Stimulated activated naive CD8-positive, alpha-beta T cell treated with anti-CD3 and anti-CD28 coated beads, Interleukin-15, amount 100 ng/mL, for 72 hours (primary cell): ENCODE data around the gene ADSS1.
"Not testable (repeated sequence)": the region's sequence is repeated elsewhere in the genome, so short reads cannot be mapped to it uniquely, and the experiment has no call there.

Source experiments
- ATAC-seq: fragments of 150-1000 bp; cut with Tn5 transposase; 2 replicates; pipeline ENCODE4 v1.10.0; 2021; ENCODE audit warnings: mild to moderate bottlenecking, moderate library complexity
- DNase-seq, 2 donors: peaks; one replicate each; pipeline ENCODE4 v3.0.0; 2021 to 2022
- H3K27ac Mint-ChIP-seq, 2 donors: one replicate each; pipeline ENCODE4 v1.8.0; 2022; ENCODE audit warnings: mild to moderate bottlenecking in 2 of 2, mixed read lengths in 2 of 2, moderate library complexity in 2 of 2
- H3K27me3 Mint-ChIP-seq: one replicate; pipeline ENCODE4 v1.8.0; 2022; ENCODE audit warnings: mixed read lengths
- H3K4me1 Mint-ChIP-seq: one replicate; pipeline ENCODE4 v1.8.0; 2022; ENCODE audit warnings: mild to moderate bottlenecking, mixed read lengths
- H3K4me3 Mint-ChIP-seq, 2 donors: one replicate each; pipeline ENCODE4 v1.8.0; 2022; ENCODE audit warnings: mild to moderate bottlenecking in 2 of 2, mixed read lengths in 2 of 2, moderate library complexity in 1 of 2
- H3K9me3 Mint-ChIP-seq, 2 donors: one replicate each; pipeline ENCODE4 v1.8.0; 2022; ENCODE audit warnings: mixed read lengths in 2 of 2

Gene ADSS1

DNA sequence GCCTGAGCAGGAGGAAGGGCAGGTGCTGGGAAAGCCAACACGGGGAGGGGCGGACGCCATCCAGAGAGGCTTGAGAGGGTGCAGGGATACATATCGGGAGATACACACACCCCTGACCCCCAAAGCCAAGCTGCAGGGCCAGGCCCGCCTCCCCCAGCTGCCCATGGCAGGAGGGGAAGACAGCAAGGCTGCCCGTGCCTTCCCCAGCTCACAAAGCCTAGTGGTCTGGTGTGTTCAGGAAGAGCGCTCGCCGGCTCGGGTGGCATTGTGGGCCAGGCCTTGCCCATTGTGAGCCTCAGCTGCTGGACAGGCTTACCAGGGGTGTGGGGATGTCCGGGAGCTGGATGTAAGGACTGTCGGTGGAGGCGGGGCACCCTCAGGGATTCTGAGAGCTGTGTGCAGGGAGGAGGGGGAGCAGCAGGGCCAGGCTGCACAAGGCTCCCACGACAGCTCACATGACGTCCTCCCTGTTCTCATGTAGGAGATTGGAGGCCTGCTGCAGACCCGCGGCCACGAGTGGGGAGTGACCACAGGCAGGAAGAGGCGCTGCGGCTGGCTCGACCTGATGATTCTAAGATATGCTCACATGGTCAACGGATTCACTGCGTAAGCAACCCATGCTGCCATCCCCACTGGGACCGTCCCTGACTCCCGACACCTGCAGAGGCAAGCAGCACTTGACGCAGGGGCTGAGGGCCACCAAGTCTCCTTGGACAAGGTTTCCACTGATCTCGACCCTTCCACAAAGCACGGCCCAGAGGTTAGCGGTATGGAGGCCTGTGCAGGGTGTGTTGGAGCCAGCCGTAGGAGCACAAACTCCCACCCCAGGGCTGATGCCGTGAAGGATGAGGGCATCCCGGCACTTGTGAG, 18.8 kb downstream of the ADSS1 start:
- Mint-ChIP-seq H3K4me3 (no peak overlapping the region), H3K27ac (no peak overlapping the region), H3K4me1 (peaks cover 12% of the 10 kb centered on the region), H3K9me3 (no peaks in the 10 kb centered on the region), H3K27me3 (no peaks in the 10 kb centered on the region)
- DNase-seq (no peak), ATAC-seq (no peak)

- no peak overlapping the region for H3K27ac Mint-ChIP-seq
- ATAC-seq (no peak), DNase-seq (no peak)
- H3K4me1 Mint-ChIP-seq = peaks cover 12% of the 10 kb centered on the region
- no peaks in the 10 kb centered on the region for H3K9me3 Mint-ChIP-seq
- no peaks in the 10 kb centered on the region for H3K27me3 Mint-ChIP-seq
- no peak overlapping the region for H3K4me3 Mint-ChIP-seq
These were observed 19.7 kb downstream of the ADSS1 start for GRCh38 chr14:104743461-104744380.

GRCh38 chr14:104744484-104744883, 20.5 kb downstream of the ADSS1 start:
- H3K27me3 Mint-ChIP-seq = no peaks in the 10 kb centered on the region
- no peak overlapping the region for H3K4me3 Mint-ChIP-seq

GRCh38 chr14:104745431-104745830, 21.4 kb downstream of the ADSS1 start:
- H3K27ac Mint-ChIP-seq = no peak overlapping the region
- DNase-seq (no peak), ATAC-seq (no peak)
- no peaks in the 10 kb centered on the region for H3K9me3 Mint-ChIP-seq
- no peak overlapping the region for H3K4me3 Mint-ChIP-seq
- H3K4me1 Mint-ChIP-seq = peaks cover 12% of the 10 kb centered on the region
- no peaks in the 10 kb centered on the region for H3K27me3 Mint-ChIP-seq

More at GRCh38 chr14:104744484-104744883, 20.5 kb downstream of the ADSS1 start:
- DNase-seq (no peak), ATAC-seq (no peak)
- no peaks in the 10 kb centered on the region for H3K9me3 Mint-ChIP-seq
- H3K27ac Mint-ChIP-seq = no peak overlapping the region
- H3K4me1 Mint-ChIP-seq = peaks cover 12% of the 10 kb centered on the region

DNA sequence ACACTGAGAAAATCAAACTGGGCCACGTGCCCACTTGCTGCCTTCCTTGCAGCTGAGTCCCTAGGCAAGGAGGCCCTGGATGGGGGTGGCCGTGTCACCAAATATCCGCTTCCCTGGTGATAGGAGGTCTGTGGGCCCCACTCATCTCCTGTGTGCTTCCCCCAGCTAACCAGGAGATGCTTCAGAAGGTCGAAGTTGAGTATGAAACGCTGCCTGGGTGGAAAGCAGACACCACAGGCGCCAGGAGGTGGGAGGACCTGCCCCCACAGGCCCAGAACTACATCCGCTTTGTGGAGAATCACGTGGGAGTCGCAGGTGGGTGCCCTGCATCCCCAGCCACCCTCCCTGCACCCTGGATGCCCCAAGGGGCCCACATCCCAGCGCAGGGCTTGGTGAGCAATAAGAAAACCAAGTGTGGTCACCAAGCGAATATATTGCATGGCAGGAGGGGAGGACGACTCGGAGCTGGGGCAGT, 22.1 kb downstream of the ADSS1 start:
- DNase-seq = peak in 1 of 2 donors; percentile 48
- Mint-ChIP-seq H3K9me3 (no peaks in the 10 kb centered on the region), H3K27ac (no peak overlapping the region), H3K4me1 (peaks cover 12% of the 10 kb centered on the region), H3K4me3 (peak overlapping the region in 1 of 2 donors; percentile 3), H3K27me3 (no peaks in the 10 kb centered on the region)
- peak; percentile 76 for ATAC-seq

DNA sequence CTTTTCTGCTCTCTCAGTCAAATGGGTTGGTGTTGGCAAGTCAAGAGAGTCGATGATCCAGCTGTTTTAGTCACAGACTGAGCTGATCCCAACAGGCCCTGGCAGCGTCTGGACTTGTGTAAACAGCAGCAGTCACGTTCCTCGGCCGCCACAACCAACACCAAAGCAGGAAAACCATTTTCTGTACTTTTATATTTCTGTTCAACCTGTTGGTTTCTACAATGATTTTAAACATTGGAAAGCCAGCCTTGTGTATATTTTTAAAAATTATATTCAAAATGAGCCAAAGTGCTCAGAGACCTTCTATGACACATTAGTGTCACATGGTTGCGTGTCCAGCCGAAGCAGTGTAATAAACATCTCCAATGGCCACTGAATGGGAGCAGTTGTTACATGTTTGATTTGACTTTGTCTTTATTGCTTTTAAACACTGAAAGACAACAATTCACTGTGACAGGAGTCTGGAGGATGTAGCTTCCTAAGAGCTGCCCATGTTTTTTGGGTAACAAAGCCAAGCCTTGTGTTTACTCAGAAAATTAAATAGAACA, 23.0 kb downstream of the ADSS1 start:
- ATAC-seq (no peak), DNase-seq (no peak)
- Mint-ChIP-seq H3K4me3 (no peak overlapping the region), H3K4me1 (peaks cover 12% of the 10 kb centered on the region), H3K27ac (no peak overlapping the region), H3K27me3 (no peaks in the 10 kb centered on the region), H3K9me3 (no peaks in the 10 kb centered on the region)

DNA sequence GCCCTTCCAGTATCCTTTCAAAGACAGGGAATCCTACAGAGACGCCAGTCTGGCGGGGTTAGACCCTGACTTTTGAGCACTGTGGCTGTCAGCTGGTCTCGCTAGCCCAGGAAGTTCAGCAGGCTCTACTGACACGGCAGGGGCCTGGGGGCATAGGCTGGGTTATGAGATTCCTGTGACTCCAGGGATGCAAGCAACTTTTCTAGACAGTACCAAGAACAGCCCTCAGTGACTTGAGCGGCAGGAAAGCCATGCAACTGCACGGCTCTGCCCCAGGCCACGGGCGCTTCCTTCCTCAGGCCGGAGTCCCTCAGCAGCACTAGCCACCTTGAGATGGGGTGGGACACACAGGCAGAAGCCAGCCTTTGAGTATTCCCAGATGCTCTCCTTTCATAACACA, 23.8 kb downstream of the ADSS1 start:
- Mint-ChIP-seq H3K4me3 (no peak overlapping the region), H3K27me3 (no peaks in the 10 kb centered on the region), H3K27ac (no peak overlapping the region), H3K9me3 (no peaks in the 10 kb centered on the region), H3K4me1 (peaks cover 12% of the 10 kb centered on the region)
- ATAC-seq (no peak), DNase-seq (no peak)

GRCh38 chr14:104749111-104749649, 25.2 kb downstream of the ADSS1 start:
- no peak overlapping the region for H3K4me3 Mint-ChIP-seq
- H3K27me3 Mint-ChIP-seq = no peaks in the 10 kb centered on the region
- no peak for ATAC-seq
- H3K4me1 Mint-ChIP-seq = peaks cover 22% of the 10 kb centered on the region
- H3K27ac Mint-ChIP-seq = peak overlapping the region in 1 of 2 donors; percentile 66
- no peaks in the 10 kb centered on the region for H3K9me3 Mint-ChIP-seq
- no peak for DNase-seq

DNA sequence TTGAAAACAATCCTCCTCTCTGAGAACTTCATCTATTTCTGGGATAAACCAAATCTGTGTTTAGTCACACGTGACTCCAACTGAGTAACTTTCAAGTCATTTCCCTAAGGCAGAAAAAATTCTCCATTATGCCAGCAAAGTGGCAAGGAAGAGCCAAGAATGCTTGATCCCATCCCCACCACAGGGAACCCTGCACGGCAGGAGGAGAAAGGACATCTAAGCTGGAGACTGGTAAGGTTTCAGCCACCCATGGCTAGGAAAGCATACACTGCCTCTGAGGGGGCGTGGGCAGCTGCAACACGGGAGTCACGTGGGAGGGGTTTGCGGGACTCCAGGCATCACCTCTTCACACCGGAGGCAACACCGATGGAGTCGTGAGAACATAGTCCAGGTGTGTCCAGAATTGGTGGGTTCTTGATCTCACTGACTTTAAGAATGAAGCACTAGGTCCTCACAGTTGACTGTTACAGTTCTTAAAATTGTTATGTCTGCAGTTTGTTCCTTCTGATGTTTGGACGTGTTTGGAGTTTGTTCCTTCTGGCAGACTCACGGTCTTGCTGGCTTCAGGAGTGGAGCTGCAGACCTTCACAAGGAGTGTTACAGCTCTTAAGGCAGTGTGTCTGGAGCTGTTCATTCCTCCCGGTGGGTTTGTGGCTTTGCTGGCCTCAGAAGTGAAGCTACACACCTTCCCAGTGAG, 26.2 kb downstream of the ADSS1 start:
- Mint-ChIP-seq H3K27ac (no peak overlapping the region), H3K27me3 (no peaks in the 10 kb centered on the region), H3K4me3 (no peak overlapping the region), H3K4me1 (peaks cover 32% of the 10 kb centered on the region), H3K9me3 (no peaks in the 10 kb centered on the region)
- DNase-seq (no peak), ATAC-seq (no peak)

DNA sequence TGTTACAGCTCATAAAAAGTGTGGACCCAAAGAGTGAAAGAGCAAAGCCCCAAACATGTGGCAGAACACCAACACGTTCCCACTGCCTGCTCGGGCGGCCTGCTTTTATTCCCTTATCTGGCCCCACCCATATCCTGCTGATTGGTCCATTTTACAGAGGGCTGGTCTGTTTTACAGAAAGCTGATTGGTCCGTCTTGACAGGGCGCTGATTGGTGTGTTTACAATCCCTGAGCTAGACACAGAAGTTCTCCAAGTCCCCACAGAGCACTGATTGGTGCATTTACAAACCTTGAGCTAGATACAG, 26.7 kb downstream of the ADSS1 start:
- not testable (repeated sequence) for H3K27ac Mint-ChIP-seq, H3K27me3 Mint-ChIP-seq, DNase-seq

GRCh38 chr14:104751539-104752422, 27.8 kb downstream of the ADSS1 start:
- peak overlapping the region; percentile 42 to 88 for H3K27ac Mint-ChIP-seq
- no peaks in the 10 kb centered on the region for H3K9me3 Mint-ChIP-seq
- DNase-seq = no peak
- H3K4me1 Mint-ChIP-seq = peaks cover 36% of the 10 kb centered on the region
- peak overlapping the region; percentile 97 to 98 for H3K4me3 Mint-ChIP-seq
- H3K27me3 Mint-ChIP-seq = no peaks in the 10 kb centered on the region
- no peak for ATAC-seq

More for the DNA sequence above, 26.7 kb downstream of the ADSS1 start:
- not testable (repeated sequence) for ATAC-seq, H3K4me3 Mint-ChIP-seq, H3K9me3 Mint-ChIP-seq
- H3K4me1 Mint-ChIP-seq = peaks cover 35% of the 10 kb centered on the region

GRCh38 chr14:104752423-104752734, 28.4 kb downstream of the ADSS1 start:
- peak overlapping the region; percentile 42 to 88 for H3K27ac Mint-ChIP-seq
- DNase-seq = no peak
- H3K9me3 Mint-ChIP-seq = no peaks in the 10 kb centered on the region
- ATAC-seq = peak; percentile 88
- no peaks in the 10 kb centered on the region for H3K27me3 Mint-ChIP-seq
- peak overlapping the region; percentile 97 to 98 for H3K4me3 Mint-ChIP-seq
- peaks cover 42% of the 10 kb centered on the region for H3K4me1 Mint-ChIP-seq

GRCh38 chr14:104752735-104753527, 28.9 kb downstream of the ADSS1 start, which contains the start of gene SIVA1:
Gene SIVA1 (plus strand): TSS chr14:104753147. CDS start chr14:104753202, 55 bp downstream.
- Mint-ChIP-seq H3K4me1 (peaks cover 47% of the 10 kb centered on the region), H3K9me3 (no peaks in the 10 kb centered on the region), H3K27me3 (no peaks in the 10 kb centered on the region), H3K27ac (peak within 1 kb of the TSS; percentile 94 to 98), H3K4me3 (peak within 1 kb of the TSS; percentile 97 to 98)
- ATAC-seq (peak; percentile 93), DNase-seq (peak; percentile 100)
